Breast epithelium (tissue), 4 donors: ENCODE results near the gene ITGB5. TPM values are rescaled to one million over a fixed set of nuclear protein-coding genes. Genes with fewer than 3 reads are reported as not detected.
A peak's percentile ranks its signal among the peaks of the same experiment; 100 is the strongest.

Source experiments
- DNase-seq, 2 donors: peaks; one replicate each; pipeline ENCODE4 v3.0.0-alpha.2; 2019; ENCODE audit warnings: low spot score in 2 of 2
- H3K27ac ChIP-seq, 2 donors: fragments of 200-600 bp; sonication (generic) in 1 of 2; one replicate each; pipeline ENCODE4 v1.5.1; 2016 to 2019; ENCODE audit warnings: mild to moderate bottlenecking in 1 of 2
- H3K27me3 ChIP-seq, 2 donors: fragments of 200-600 bp; sonication (generic) in 1 of 2; one replicate each; pipeline versions ENCODE4 v1.5.1 to v1.6.0; 2017 to 2019; ENCODE audit warnings: control low read depth in 1 of 2, mild to moderate bottlenecking in 1 of 2
- H3K36me3 ChIP-seq: fragments of 200-600 bp; one replicate; pipeline ENCODE4 v1.5.1; 2019
- H3K4me1 ChIP-seq, 2 donors: fragments of 200-600 bp; sonication (generic); one replicate each; pipeline ENCODE4 v1.5.1; 2016 to 2019; ENCODE audit warnings: control low read depth in 1 of 2
- H3K4me3 ChIP-seq, 3 donors: fragments of 200-600 bp; sonication (generic); 1 replicate in 2 of 3; 2 replicates in 1 of 3; pipeline ENCODE4 v1.5.1; 2016 to 2019; ENCODE audit warnings: mild to moderate bottlenecking in 3 of 3, moderate library complexity in 2 of 3
- H3K9me3 ChIP-seq, 2 donors: fragments of 200-600 bp; sonication (generic) in 1 of 2; one replicate each; pipeline ENCODE4 v1.5.1; 2016 to 2019; ENCODE audit warnings: control low read depth in 1 of 2
- POLR2A ChIP-seq: fragments of 450-650 bp; IDR thresholded peaks from one replicate; pipeline ENCODE4 v1.6.1; 2016; ENCODE audit warnings: antibody characterized with exemption, mild to moderate bottlenecking, moderate library complexity
- POLR2AphosphoS5 ChIP-seq, 3 donors: sonication (generic); formaldehyde crosslinking; IDR thresholded peaks; one replicate each; pipeline ENCODE4 v1.6.1; 2017; ENCODE audit warnings: antibody characterized with exemption in 3 of 3
- intact Hi-C: fragments of 100-400 bp; cut with DNase I; formaldehyde crosslinking; loops from one replicate; pipeline ENCODE4 v1.15.1; 2023; ENCODE audit warnings: low total_unique reads
- total RNA-seq, 3 donors: library from RNA; depleted of rRNA; stranded (reverse); fragments of >200 nt; gene quantifications; one replicate each; pipeline ENCODE4 v1.1.0, GENCODE V29; 2016
- TF ChIP-seq, protein P1 (sequence below), 3 donors: fragments of 450-650 bp; IDR thresholded peaks; one replicate each; pipeline ENCODE4 v1.5.1; 2016 to 2017; ENCODE audit warnings: antibody characterized with exemption in 3 of 3, mild to moderate bottlenecking in 3 of 3, moderate library complexity in 3 of 3

Gene ITGB5
- total RNA-seq, 3 donors from 2014 or later = 80.1 to 286 (median 181) TPM

DNA sequence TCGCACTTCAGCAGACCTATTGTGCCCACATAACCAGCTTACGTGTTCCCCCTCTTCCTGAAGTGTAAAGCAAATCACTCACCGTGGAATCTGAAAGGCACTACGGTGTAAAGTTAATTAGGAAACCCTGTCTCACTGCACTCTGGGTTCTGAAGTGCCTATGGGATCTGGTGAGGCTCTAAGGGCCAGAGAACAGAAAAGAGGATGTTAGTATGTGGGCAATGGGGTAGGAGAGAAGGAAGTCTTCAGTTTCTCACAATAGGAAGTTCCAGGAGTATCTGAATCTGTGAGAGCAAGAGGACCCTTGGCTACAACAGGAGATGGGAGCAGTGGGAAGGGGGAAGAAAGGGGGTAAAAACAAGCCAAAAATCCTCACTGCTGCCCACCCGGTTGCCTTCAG, 71.4 kb downstream of the ITGB5 start:
- Histone ChIP-seq H3K4me1 (peaks cover 9% of the 10 kb centered on the region in 2 donors), H3K27ac (peak overlapping the region; percentile 70 to 74), H3K27me3 (no peaks in the 10 kb centered on the region), H3K4me3 (no peak overlapping the region), H3K36me3 (no peaks in the 10 kb centered on the region), H3K9me3 (no peaks in the 10 kb centered on the region)
- intact Hi-C loops = no loop called here
- DNase-seq = no peak
- TF ChIP-seq POLR2A (no peak), POLR2AphosphoS5 (IDR thresholded peaks at IDR 0.05) (no peak)
- TF ChIP-seq, protein P1, sequence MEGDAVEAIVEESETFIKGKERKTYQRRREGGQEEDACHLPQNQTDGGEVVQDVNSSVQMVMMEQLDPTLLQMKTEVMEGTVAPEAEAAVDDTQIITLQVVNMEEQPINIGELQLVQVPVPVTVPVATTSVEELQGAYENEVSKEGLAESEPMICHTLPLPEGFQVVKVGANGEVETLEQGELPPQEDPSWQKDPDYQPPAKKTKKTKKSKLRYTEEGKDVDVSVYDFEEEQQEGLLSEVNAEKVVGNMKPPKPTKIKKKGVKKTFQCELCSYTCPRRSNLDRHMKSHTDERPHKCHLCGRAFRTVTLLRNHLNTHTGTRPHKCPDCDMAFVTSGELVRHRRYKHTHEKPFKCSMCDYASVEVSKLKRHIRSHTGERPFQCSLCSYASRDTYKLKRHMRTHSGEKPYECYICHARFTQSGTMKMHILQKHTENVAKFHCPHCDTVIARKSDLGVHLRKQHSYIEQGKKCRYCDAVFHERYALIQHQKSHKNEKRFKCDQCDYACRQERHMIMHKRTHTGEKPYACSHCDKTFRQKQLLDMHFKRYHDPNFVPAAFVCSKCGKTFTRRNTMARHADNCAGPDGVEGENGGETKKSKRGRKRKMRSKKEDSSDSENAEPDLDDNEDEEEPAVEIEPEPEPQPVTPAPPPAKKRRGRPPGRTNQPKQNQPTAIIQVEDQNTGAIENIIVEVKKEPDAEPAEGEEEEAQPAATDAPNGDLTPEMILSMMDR (IDR thresholded peaks at IDR 0.05) = no peak

- DNase-seq = peak in 1 of 2 donors; percentile 54
- no peaks in the 10 kb centered on the region for H3K9me3 ChIP-seq
- intact Hi-C loops = no loop called here
- H3K27ac ChIP-seq = peak overlapping the region; percentile 70 to 74
- no peaks in the 10 kb centered on the region for H3K36me3 ChIP-seq
- TF ChIP-seq POLR2A (no peak), POLR2AphosphoS5 (IDR thresholded peaks at IDR 0.05) (peak in 1 of 3 donors; percentile 35)
- TF ChIP-seq, protein P1 (IDR thresholded peaks at IDR 0.05) = no peak
- H3K4me1 ChIP-seq = peaks cover 9% of the 10 kb centered on the region in 2 donors
- no peaks in the 10 kb centered on the region for H3K27me3 ChIP-seq
- no peak overlapping the region for H3K4me3 ChIP-seq
Measured at GRCh38 chr3:124814620-124815421, 72.3 kb downstream of the ITGB5 start.

GRCh38 chr3:124813541-124813940, 73.6 kb downstream of the ITGB5 start:
- Histone ChIP-seq H3K27me3 (no peaks in the 10 kb centered on the region), H3K4me3 (no peak overlapping the region), H3K4me1 (peaks cover 9 to 14% of the 10 kb centered on the region in 2 donors), H3K36me3 (no peaks in the 10 kb centered on the region), H3K27ac (peak overlapping the region; percentile 74 to 91), H3K9me3 (no peaks in the 10 kb centered on the region)
- DNase-seq = no peak
- TF ChIP-seq POLR2A = no peak
- TF ChIP-seq, protein P1 (IDR thresholded peaks at IDR 0.05) = no peak
- TF ChIP-seq POLR2AphosphoS5 (IDR thresholded peaks at IDR 0.05) = no peak
- intact Hi-C loops = no loop called here

DNA sequence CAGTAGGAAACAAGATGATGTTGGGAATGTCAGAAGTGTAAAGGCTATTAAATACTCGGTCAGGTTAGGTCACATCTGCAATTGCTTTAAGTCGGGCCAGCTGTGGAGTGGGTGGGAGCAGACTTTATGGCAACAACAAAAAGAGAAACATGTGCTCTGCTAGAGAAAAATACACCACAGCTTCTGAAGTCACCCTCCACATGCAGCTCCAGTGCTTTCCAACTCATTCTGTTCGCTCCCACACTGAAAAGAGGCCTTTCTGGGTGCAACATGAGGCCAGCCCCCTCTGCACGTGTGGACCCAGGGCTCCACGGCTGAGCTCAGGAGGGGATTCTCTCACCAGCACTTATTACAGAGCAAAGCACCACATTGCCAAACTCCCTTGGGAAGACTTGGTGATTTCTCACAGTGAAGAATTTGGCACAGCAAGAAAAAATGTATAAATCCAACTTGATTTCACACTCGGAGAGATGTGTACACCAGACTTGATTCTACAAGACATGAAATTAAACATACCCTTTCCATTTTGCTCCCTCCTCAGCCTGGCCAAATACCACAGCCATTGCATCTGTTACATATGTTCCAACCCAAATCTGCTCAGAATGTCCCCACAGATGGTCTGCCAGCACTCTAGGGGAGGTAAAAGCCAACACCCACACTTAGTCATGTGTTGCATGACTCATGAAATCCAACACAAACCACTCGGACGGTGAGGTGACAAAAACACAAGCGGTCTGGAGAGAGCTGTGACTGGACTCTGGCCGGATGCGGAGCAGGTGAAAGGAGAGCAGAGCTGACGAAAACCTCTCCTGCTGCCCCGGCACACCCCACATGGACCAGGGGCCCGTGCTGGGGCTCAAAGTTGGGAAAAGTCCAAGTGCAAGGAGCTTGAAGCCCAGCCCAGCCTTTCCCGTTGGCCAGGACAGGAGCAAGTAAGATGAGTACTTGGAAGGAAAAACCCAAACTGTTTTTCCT, 74.6 kb downstream of the ITGB5 start:
- Histone ChIP-seq H3K4me3 (peak overlapping the region in 1 of 3 donors; percentile 42), H3K9me3 (no peaks in the 10 kb centered on the region), H3K27me3 (no peaks in the 10 kb centered on the region), H3K27ac (peak overlapping the region; percentile 74 to 91), H3K4me1 (peaks cover 9 to 14% of the 10 kb centered on the region in 2 donors), H3K36me3 (no peaks in the 10 kb centered on the region)
- peak in 1 of 2 donors; percentile 51 for DNase-seq
- intact Hi-C loops = no loop called here
- TF ChIP-seq POLR2AphosphoS5 (IDR thresholded peaks at IDR 0.05) = peak; percentile 24 to 76 (median 62)
- TF ChIP-seq, protein P1 (IDR thresholded peaks at IDR 0.05) = no peak
- no peak for TF ChIP-seq POLR2A
